CD4-positive, alpha-beta T cell treated with Interleukin-17A for 1 hour (primary cell): ENCODE data around the gene NAIF1.
"Not testable (repeated sequence)": the region's sequence is repeated elsewhere in the genome, so short reads cannot be mapped to it uniquely, and the experiment has no call there.

Source experiments
- DNase-seq: peaks from one replicate; pipeline ENCODE4 v3.0.0-alpha.2; 2020

Gene NAIF1

DNA sequence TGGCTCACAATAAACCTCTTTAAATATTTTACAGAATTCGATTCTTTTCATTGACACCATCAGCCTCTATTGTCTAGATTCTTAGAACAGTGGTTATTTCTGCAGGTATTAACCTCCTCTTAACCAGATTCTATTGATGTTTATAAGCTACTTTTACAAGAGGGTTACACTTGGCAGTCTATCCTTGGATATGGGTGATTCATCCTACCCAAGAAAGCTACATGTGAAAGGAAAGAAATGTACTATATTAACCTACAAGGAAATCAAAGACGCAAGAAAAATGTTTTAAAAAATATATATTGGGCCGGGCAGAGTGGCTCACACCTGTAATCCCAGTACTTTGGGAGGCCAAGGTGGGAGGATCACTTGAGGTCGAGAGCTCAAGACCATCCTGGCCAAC lies 17.6 kb upstream of the NAIF1 start:
- DNase-seq, result no peak

DNA sequence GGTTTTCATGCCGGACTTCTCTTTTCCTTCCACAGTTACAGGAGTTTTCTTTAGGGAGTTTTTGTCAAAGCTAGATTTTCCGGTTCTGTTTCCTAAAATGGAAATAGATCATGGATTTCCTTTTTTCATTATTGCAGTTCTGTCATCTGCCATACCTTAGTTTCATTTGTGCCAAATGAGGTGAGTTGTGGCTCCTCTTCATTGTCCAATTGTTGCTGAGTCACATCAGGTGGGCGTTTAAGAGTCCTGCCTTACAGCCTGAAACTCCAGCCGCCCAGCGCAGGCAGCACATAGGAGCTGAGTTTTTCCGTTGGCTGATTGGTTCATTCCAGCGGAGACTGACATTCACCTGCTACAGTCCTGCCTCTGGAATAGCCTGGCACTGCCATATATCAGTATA lies 15.0 kb upstream of the NAIF1 start:
- no peak for DNase-seq

DNA sequence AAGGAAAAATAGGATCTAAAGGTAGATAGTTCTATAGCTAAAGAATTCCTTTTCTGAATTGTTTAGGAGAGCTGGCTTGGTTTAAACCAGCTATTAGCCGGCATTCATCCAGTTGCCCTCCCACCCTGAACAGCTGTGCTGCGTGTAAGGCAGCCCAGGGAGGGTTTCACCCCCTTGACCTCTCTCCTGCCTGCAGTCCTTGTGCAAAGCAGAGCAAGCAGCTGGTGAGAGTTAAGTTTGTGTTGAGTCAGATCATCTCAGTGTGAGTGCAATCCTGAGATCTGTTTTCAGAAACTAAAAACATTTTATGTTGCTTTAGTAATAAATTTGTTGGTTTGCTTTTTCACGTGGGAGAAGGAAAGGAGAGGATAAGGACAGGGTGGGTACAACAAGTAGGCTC lies 13.9 kb upstream of the NAIF1 start:
- DNase-seq, result no peak

DNA sequence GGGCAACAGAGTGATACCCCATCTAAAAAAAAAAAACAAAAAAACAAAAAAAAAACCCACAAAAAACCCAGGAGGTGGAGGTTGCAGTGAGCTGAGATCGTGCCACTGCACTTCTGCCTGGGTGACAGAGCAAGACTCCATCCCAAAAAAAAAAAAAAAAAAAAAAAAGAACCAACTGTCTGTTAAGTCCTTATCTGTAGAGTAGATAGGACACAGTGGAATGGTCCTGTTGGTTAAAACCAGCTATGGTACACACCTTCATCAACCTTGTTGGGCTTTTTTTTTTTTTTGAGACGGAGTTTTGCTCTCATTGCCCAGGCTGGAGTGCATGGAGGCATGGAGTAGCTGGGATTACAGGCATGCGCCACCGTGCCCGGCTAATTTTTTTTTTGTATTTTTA lies 13.1 kb upstream of the NAIF1 start:
- DNase-seq, result no peak

DNA sequence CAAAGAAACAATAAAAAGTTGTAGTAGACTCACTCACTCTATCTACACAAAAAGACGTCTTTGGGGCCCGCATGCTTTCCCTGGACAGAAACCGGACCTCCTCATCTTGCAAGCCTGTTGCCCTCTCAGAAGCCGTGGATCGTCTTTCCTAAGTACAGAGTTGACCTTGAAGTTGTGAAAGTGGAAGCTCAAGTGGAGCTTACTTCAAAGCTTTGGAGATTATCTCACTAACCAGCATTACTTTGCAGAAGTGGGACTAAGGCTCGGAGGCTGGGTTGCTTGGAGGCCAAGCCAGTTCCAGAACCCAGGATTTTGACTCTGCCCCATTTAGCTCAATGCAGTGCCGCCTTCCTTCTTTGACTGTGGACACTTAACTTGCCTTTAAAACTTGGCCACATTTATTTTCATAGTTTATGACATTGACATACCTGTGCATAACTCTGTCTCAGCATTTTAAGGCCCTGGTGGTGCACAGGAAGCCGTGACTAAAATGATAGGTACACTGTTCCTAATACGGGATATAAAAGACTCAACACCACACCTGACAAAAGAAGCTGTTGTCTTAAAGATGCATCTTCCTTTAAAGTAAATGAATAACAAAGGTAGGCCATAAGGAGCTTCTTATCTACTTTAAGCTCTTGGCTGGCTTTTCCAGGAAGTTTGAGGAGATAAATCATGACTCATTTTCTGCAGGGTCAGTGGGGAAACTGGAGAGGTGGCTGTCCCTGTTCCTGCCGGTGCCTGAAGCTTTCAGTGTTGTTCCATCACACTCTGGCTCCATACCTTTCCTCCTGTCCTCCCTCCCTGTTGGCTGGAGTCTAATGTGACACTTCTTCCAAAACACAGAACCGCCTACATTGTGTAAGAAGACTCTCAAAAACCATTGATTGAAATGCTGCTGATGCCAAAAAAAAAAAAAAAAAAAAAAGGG lies 11.6 kb upstream of the NAIF1 start:
- DNase-seq, result no peak

DNA sequence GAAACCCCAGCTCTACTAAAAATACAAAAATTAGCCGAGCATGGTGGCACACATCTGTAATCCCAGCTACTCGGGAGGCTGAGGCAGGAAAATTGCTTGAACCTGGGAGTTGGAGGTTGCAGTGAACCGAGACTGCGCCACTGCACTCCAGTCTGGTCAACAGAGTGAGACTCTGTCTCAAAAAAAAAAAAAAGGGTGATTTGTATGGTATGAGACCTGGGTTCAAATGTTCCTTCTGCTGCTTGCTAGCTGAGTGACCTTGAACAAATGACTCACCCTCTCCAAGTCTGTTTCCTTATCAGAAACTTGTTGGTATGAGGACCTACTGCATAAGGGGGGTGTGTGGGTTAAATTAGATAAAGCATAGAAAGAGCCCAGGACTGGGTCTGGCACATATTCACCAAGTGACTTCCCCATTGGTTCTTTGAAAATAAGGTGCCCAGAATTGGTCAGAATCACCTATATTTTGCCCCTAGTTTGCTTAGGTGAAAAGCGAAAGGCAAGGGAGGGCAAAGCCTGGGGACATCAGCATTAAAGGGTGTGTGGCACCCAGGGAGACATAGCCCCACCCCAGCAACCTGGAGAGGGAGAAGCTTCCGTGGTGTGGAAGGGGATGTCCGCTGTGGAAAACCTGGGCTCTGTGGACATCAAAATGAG lies 10.9 kb upstream of the NAIF1 start:
- DNase-seq, result no peak

DNA sequence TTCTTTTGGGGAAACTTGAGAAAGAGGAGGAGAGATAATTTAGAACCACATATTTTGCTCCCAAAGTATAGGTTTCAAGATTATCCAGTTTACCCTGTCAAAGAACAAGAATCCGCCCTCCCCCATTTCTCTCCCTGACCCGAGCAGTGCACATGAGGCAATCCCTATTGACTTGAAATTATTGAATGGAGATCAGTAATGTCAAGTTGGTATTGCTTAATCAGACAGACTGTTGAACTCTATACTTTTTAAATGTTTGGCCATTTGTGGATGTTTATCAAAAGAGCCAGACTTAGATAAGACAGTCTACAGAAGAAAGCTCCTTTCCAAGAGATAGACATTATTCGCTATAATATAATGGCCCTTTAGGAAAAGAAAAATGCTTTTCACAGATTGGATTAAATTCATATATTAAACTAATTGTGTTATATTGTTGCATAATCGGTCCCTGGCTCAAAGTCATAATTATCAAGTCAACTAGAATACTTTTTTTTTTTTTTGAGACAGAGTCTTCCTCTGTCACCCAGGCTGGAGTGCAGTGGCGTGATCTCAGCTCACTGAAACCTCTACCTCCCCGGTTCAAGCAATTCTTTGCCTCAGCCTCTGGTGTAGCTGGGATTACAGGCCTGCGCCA lies 6.2 kb upstream of the NAIF1 start:
- no peak for DNase-seq

DNA sequence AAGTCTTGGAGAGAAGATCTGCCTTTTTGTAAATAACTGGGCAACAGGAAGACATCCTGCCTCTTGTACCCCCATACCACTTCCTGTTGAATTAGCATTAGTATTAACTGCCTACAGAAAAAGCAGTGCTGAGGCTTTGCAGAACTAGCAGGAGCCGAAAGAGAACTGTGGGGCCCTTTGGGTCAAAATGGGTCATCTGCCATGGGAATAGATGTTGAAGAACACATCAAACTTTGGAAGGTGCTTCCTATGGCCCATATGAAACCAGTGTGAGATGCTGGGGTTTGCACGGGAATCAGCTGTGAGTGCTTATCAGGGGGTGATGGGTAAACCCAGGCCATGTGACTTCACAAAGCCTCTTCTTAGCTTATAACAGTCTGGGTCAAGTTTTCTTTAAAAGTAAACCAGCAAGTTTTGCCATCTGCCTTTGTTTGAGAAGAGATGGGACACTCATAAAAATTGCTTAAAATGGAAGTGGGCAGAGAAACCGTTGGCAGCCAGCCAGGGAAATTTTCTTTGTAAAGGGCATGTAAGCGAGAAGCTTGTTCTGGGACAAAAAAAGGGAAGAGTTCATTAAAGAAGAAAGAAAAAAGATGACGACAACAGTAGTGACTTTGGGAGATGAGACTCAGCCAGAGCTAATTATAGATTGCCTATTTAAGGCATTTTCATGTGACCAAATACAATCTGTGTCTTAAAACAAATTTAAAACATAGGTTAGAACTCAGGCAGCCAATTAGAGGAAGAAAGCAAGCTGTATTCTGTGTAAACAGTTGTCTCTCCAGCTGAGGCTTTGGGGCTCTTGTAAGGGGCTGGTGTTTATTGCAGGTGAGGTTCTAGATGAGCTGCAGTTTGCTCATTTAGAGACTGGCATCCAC lies 5.3 kb upstream of the NAIF1 start:
- DNase-seq, result peak; percentile 77

DNA sequence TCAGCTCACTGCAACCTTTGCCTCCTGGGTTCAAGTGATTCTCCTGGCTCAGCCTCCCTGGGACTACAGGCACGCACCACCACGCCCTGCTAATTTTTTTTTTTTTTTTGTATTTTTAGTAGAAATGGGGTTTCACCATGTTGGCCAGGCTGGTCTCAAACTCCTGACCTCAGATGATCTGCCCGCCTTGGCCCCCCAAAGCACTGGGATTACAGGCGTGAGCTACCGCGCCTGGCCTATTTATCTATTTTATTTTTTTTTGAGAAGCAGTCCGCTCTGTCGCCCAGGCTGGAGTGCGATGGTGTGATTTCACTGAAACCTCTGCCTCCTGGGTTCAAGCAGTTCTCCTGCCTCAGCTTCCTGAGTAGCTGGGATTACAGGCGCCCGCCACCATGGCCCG lies 4.4 kb upstream of the NAIF1 start:
- DNase-seq, result not testable (repeated sequence)

DNA sequence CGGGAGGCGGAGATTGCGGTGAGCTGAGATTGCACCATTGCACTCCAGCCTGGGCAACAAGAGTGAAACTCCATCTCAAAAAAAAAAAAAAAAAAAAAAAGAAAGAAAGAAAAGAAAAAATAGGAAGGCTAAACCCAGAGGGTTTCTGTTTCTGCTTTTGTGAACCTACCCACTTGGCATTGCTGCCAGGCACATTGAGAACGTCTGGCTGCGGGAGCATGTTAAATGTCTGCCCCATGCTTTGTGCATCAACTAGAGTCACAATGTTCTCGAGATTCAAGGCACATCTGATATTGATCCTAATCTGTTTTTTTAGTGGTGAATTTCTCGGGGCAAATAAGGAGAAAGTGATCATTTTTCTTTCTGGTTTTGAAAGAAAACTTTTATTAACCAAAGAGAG lies 3.8 kb upstream of the NAIF1 start:
- DNase-seq, result no peak

DNA sequence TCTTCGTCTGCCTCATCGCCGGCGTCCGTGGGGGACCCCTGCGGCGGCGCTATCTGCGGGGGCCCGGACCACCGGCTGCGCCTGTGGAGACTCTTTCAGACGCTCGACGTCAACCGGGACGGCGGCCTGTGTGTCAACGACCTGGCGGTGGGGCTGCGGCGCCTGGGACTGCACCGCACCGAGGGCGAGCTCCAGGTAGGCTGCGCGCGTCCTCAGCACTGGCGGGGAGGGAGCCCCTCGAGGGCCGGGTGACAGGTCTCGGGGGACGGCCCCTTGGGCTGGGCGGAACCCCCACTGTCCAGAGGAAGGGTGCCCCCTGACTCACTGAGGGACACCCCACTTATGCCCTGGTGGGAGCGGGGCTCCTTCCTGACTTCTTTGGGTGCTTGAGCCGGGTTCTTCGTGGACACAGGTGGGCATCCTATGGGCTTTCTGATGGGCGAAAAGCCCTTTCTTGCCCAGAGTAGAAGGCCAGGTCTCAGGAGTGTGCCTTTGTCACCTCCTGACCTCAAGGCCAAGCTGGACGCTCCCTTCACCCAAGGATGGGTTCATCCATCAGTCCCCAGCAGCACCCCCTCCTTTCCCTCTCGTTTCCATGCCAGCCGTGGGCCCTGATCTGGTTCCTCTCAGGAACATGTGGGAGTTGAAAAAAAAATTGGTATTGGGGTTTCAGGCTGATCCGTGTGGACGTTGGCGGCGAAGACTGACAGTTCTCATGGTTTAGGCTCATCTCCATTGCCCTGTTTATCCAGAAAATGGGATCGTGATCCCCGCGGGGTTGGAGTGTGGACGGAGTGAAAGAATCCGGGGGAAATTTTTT lies 1.5 kb upstream of the NAIF1 start:
- no peak for DNase-seq

DNA sequence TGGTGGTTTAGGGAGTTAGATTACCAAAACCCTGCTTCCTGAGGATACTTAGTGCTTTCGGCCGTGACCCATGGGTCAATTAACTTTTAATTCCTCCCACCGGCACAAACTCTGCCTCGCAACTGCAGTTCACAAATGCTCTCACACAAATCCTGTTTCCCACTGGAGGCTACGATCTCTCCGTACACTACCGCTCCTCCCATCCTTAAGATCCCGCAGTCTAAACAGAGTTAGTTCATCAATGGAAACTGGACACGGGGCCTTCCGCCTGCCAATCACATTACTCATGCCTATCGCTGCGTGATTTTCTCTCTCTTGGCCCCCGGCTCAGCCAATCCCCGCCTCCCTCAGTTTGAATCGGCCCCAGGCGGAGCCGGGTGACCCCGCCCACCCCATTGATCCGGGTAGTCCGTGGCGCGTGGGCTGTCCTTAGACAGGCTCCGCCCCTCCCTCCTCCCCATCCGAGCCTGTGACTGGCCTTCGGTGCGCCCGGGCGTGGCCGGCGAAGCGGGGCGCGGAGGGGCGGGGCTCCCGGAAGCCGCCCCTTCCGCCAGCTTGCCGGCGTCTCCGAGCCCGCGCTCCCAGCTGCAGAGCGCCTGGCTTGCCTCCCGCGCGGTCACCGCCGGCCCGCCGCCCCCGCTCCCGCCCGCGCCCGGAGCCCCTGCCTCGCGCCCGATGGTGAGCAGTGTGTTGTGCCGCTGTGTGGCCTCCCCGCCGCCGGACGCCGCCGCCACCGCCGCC lies 695 bp upstream of the NAIF1 start, which contains the start of gene SLC25A25:
SLC25A25 (plus strand) TSS at position 588 of the 741 bp plus-strand sequence; CDS start at position 676, 88 bp downstream.
- peak; percentile 100 for DNase-seq

DNA sequence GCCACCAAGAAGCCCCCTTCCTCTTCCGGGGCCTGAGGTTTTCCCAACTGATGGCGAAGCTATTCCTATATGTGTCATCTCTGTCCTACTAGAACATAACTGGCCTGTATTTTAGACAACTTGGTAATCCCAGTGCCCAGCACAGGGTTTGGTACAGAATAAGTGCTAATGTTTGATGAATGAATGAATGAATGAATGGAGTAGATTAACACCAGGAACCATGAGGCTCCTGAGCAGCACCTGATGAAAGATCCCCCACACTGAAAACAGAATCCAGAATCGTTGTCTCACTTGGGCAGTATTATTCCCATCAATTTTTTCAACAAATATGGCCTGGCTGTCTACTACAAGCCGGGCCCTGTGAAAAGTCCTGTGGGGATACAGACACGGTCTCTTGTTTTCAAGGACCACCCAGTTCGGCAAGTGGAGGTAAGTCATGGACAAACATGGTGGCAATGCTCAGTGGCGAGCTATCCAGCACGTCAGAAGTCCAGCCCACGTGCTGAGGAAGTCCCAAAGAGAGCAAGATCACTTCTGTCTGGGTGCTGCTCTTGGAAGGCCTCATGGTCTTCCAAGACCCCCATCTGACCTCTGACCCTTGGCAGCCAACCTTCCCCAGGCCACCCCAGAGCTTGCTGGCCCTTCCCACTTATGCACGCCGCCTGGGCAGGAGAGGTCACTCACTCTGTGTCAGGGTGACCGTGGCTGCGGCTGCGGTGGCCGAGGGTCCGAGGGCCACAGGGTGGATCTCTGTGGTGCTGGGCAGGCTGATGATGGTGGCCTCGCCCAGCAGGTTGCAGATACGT lies 1.0 kb downstream of the NAIF1 start:
- no peak for DNase-seq

DNA sequence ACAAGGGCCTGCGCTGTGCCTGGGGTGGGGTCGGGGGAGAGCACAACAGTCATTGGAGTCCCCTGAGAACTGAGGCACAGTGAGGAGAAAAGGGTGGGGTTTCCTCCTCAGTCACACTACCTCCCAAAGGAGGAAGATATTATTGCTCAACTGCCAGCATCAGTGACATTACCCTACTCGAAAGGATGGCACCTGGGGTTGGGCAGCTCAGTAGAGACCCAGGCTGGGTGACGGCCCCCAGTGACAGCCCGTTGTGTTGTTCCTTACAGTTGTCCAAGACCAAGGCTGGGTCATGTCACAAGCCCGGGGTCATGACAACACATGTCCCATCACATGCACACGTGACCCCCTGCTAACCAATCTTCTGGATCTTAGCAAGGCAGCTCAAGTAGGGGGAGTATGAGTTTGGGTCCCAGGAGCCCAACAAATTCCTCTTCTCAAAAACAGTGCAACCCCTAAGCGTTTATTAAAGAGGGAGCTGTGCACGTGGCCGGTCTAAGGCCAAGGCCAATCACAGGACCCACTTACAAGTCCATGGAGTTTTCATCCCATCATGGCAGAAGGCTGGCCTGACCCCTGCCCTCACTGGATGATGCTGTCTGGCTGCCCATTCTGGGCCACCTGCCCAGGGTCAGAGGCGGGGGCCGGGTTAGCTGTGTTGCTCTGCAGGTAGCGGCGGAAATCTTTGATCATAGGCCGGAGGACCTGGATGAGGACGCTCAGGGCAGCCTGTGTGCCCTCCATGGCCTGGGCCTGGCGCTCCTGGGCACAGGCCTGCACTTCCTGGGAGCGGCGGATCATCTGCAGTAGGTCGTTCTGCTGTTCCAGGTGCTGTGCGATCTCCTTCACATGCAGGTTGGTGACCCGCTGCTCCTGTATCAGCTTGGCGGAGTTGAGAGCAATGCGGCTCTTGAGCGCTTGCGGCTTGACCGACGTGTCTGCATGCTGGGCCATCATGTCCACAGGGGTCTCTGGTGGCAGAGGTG lies 4.0 kb downstream of the NAIF1 start:
- no peak for DNase-seq

DNA sequence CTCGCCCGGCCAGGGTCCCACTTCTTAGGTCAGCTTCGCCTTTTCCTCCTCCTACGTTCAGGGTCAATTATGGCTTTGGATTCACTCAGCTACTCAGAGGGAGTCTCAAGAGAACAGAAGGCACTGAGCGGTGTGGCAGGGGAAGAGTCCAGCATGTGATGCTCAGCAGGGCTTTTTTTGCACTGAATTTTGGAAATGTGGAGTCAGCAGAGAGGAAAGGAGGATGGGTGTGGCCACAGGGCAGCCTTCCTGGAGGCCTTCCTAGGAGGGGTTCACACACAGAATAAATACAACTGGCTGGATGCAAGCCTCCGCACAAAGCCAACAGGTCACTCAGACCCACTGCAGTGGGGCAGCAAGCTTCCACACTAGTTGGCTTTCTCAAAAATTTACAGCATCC lies 4.8 kb downstream of the NAIF1 start:
- DNase-seq, result no peak

DNA sequence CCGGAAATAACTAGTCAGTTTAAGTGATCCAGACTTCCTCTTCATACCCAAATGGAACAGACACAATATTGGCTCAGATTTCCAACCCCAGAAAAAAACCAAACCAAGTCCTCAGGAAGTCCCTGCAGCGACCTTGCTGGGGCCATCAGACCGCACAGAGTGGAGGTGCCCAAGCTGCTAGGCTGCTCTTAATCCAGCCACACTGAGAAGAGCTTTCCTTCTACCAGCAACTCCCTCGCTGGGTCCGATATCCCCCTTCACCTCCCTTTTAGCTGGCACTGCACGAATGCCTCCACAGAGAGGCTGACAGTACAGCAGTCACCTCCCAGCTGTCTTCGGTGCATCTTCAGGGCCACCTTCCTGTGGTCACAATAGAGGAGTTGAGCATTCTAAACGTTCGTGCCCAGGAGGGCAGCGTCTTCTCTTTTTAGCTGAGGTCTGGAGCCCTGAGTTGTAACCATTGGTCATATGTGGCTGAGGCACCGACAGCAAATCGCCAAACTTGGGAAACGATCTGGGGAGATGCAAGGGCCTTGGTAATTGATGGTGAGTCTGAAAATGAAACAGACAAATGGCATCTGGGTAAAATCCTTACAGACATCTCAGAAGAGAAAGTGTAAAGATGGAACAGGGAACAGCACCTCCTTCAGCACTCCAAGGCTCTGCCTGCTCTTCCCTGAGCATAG lies 5.7 kb downstream of the NAIF1 start:
- peak; percentile 20 for DNase-seq

DNA sequence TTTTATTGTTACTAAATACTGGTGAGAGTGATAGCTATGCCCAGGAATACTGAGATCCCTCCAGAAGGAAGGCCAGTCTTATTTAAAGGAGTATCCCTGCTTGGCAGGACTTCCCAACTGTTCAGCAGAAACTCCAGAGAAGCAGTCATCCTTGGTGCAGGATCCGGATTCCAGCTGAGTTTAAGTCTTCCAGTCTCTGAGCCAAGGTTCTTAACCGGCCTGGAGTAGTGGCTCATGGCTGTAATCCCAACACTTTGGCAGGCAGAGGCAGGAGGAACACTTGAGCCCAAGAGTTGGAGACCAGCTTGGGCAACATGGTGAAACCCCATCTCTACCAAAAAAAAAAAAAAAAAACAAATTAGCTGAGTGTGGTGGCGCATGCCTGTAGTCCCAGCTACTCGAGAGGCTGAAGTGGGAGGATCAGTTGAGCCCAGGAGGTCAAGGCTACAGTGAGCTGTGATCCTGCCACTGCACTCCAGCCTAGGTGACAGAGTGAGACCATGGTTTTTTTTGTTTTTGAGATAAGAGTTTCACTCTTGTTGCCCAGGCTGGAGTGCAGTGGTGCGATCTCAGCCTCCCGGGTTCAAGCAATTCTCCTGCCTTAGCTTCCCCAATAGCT lies 7.6 kb downstream of the NAIF1 start:
- DNase-seq, result no peak
